Spinal cord (tissue), 10 donors: ENCODE measurements around the gene LIMS1. TPM values are rescaled to one million over a fixed set of nuclear protein-coding genes. Genes with fewer than 3 reads are reported as not detected.
"Not testable (repeated sequence)": the region's sequence is repeated elsewhere in the genome, so short reads cannot be mapped to it uniquely, and the experiment has no call there.

ENCODE experiments used
- DNase-seq, 6 donors: peaks; one replicate each; pipeline versions ENCODE4 v3.0.0 to v3.0.0-alpha.2; 2013 to 2015; ENCODE audit warnings: low spot score in 6 of 6, low read depth in 4 of 6
- H3K27ac ChIP-seq: one replicate; pipeline ENCODE4 v1.5.1; 2013; ENCODE audit warnings: low read depth, low read length, control low read depth
- H3K27me3 ChIP-seq: one replicate; pipeline ENCODE4 v1.6.1; 2013; ENCODE audit warnings: low read length; ENCODE audit not compliant: control insufficient read depth, insufficient read depth
- H3K36me3 ChIP-seq: one replicate; pipeline ENCODE4 v1.6.1; 2013; ENCODE audit warnings: low read length; ENCODE audit not compliant: control insufficient read depth, insufficient read depth
- H3K4me1 ChIP-seq: one replicate; pipeline ENCODE4 v1.6.1; 2013; ENCODE audit warnings: low read length; ENCODE audit not compliant: control insufficient read depth, insufficient read depth
- H3K4me3 ChIP-seq: one replicate; pipeline ENCODE4 v1.5.1; 2013; ENCODE audit warnings: low read depth, low read length, control low read depth
- H3K9me3 ChIP-seq: one replicate; pipeline ENCODE4 v1.6.1; 2013; ENCODE audit warnings: low read length; ENCODE audit not compliant: control insufficient read depth, insufficient read depth
- WGBS: methylation state at CpG from one replicate; pipeline ENCODE4 v1.1.5; 2013; ENCODE audit warnings: missing lambda C conversion rate; ENCODE audit not compliant: insufficient coverage; 5-methylcytosine and 5-hydroxymethylcytosine counted together
- polyA plus RNA-seq, 2 donors: library from polyadenylated mRNA; unstranded; fragments of 120-200 nt; gene quantifications; one replicate each; pipeline ENCODE4 v1.2.1, GENCODE V29; 2013; ENCODE audit not compliant: insufficient read length in 2 of 2
- total RNA-seq, 2 donors: library from RNA; depleted of rRNA in 1 of 2; stranded (reverse); fragments of 120-200 nt in 1 of 2; fragments of >200 nt in 1 of 2; gene quantifications; one replicate each; pipeline versions ENCODE4 v1.2.3 to v1.2.4, GENCODE V29; 2013 to 2014
- donor health status: healthy.

Gene LIMS1
- total and polyA plus RNA-seq, 4 donors, result 26.2 to 46.1 (median 38.7) TPM

DNA sequence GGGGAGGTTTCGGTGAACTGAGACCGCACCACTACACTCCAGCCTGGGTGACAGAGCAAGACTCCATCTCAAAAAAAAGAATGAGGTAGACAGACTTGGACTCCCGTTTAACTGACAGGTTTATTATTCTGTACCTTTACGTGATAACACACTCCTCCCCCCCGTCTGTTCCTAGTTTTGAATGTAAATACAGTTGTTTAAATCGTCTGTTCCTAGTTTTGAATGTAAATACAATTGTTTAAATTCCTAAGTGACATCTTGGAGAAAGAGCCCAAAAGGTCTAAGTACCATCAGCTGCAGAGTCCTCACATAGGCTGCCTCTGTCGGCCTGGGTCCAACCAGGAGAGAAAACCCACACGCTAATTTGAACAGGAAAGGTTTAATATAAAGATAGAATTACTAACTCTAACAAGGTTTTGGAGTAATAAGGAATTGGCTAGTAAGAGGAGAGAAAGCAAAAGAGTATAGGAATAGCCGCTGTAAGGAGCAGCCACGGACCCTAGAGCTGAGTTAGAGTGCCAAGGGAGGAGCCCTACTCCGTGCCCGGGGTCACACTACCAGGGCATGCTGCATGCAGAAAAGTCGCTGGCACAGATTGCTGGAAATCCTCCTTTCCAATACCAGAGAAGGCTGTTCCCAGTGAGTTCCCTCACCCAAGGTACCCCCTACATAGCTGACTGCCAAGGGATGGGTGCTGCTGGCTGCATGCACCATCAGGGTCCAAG is 101.5 kb downstream of the LIMS1 start:
- Histone ChIP-seq H3K4me1 (peaks cover 27% of the 10 kb centered on the region), H3K9me3 (no peaks in the 10 kb centered on the region), H3K27ac (no peak overlapping the region), H3K27me3 (no peaks in the 10 kb centered on the region), H3K4me3 (no peak overlapping the region), H3K36me3 (no peaks in the 10 kb centered on the region)
- WGBS, result 58% methylated on average over 4 of the region's 13 CpGs
- DNase-seq, result no peak

DNA sequence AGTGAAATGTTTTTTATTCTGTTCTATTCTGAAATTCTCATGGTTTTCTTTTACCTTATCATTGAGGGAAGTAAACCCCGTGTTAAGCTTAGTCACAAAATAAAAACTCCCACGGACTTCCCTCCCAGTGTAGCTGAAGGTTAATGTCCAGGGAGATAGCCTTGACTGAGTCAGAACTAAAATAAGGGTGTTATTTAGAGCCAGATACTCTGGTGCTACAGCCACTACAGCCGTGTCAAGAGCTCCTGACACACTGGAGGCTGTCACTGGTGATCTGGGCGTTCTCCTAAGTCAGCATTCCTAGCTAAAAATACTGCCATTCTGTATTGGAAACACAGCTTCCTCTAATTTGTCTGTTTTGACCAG is 103.0 kb downstream of the LIMS1 start:
- H3K4me3 ChIP-seq, result no peak overlapping the region
- peak in 2 of 6 donors; percentile 28 to 47 for DNase-seq
- H3K27ac ChIP-seq, result peak overlapping the region; percentile 54

DNA sequence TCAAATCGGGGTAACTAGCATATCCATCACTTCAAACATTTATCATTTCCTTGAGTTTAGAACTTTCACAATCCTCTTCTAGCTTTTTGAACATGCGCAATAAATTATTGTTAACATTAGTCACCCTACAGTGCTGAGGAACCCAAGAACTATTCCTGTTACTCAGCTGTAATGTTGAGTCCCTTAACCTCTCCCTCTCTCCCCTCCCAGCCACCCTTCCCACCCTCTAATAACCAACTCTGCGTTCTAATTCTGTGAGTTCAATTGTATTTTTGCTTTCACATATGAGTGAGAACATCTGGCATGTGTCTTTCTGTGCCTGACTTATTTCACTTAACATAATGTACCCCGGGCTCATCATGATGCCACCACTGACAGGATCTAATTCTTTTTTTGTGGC is 106.5 kb downstream of the LIMS1 start:
- DNase-seq, result peak in 1 of 6 donors; percentile 8
- Histone ChIP-seq H3K27ac (no peak overlapping the region), H3K4me3 (no peak overlapping the region), H3K36me3 (no peaks in the 10 kb centered on the region), H3K4me1 (peaks cover 11% of the 10 kb centered on the region), H3K27me3 (no peaks in the 10 kb centered on the region), H3K9me3 (no peaks in the 10 kb centered on the region)
- WGBS, result 86% methylated on average over 1 of the region's 4 CpGs

More for the DNA sequence above, 103.0 kb downstream of the LIMS1 start:
- no peaks in the 10 kb centered on the region for H3K9me3 ChIP-seq
- WGBS, result 17% methylated on average over 1 of the region's 4 CpGs
- no peaks in the 10 kb centered on the region for H3K27me3 ChIP-seq
- H3K36me3 ChIP-seq, result no peaks in the 10 kb centered on the region
- peaks cover 27% of the 10 kb centered on the region for H3K4me1 ChIP-seq

DNA sequence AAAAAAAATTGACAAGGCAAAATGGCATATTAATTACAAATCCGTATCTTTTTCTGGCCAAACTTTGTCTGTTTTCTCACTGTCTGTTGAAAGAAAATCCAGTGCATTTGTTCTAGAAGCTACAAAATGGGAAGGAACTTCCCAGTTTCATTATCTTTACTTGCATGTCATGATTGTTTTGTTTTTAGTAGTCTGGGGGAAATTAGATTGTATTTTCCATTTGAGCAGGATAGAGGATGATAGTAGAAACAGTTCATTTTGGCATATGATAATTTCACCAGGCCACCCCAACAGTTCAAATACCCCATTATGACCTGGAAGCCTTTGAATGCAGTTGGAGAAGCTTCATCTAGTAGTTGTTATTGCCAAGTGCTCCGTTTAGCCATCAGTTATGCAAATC is 107.5 kb downstream of the LIMS1 start:
- Histone ChIP-seq H3K27ac (no peak overlapping the region), H3K4me3 (no peak overlapping the region), H3K36me3 (no peaks in the 10 kb centered on the region), H3K27me3 (no peaks in the 10 kb centered on the region), H3K9me3 (no peaks in the 10 kb centered on the region), H3K4me1 (peaks cover 6% of the 10 kb centered on the region)
- WGBS, result no CpG with 5 or more reads among the region's 2 CpGs
- DNase-seq, result no peak

DNA sequence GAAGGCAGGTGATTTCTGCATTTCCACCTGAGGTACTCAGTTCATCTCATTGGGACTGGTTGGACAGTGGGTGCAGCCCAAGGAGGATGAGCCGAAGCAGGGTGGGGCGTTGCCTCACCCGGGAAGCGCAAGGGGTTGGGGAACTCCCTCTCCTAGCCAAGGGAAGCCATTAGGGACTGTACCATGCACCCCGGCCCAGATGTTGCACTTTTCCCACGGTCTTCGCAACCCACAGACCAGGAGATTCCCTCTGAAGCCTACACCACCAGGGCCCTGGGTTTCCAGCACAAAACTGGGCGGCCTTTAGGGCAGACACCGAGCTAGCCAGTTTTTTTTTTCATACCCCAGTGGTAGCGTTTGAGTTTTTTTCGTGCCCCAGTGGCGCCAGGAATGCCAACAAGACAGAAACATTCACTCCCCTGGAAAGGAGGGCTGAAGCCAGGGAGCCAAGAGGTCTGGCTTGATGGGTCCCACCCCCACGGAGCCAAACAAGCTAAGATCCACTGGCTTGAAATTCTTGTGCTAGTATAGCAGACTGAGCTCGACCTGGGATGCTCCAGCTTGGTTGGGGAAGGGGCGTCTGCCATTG is 109.1 kb downstream of the LIMS1 start:
- Histone ChIP-seq H3K27ac (no peak overlapping the region), H3K9me3 (no peaks in the 10 kb centered on the region), H3K36me3 (no peaks in the 10 kb centered on the region), H3K27me3 (no peaks in the 10 kb centered on the region), H3K4me1 (no peaks in the 10 kb centered on the region), H3K4me3 (no peak overlapping the region)
- WGBS, result 91% methylated on average over 14 of the region's 15 CpGs
- no peak for DNase-seq

DNA sequence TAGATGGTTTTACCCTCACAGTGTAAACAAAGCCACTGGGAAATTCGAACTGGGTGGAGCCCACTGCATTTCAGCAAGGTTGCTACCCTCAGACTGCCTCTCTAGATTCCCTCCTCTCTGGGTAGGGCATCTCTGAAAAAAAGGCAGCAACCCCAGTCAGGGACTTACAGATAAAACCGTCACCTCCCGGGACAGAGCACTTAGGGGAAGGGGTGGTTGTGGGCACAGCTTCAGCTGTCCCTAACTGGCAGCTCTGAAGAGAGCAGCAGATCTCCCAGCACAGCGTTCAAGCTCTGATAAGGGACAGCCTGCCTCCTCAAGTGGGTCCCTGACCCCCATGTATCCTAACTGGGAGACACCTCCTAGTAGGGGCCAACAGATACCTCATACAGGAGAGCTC is 109.6 kb downstream of the LIMS1 start:
- not testable (repeated sequence) for H3K36me3 ChIP-seq, H3K4me1 ChIP-seq, H3K4me3 ChIP-seq, H3K27ac ChIP-seq, H3K27me3 ChIP-seq, H3K9me3 ChIP-seq, DNase-seq
- WGBS, result 100% methylated on average over 2 of the region's 4 CpGs

DNA sequence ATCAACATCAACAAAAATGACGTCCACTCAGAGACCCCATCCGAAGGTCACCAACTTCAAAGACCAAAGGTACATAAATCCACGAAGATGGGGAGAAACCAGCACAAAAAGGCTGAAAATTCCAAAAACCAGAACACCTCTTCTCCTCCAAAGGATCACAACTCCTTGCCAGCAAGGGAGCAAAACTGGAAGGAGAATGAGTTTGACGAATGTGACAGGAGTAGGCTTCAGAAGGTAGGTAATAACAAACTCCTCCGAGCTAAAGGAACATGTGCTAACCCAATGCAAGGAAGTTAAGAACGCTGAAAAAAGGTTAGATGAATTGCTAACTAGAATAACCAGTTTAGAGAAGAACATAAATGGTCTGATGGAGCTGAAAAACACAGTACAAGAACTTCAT is 110.2 kb downstream of the LIMS1 start:
- H3K4me1 ChIP-seq, H3K9me3 ChIP-seq, H3K27me3 ChIP-seq, H3K4me3 ChIP-seq, H3K36me3 ChIP-seq, DNase-seq, H3K27ac ChIP-seq: not testable (repeated sequence)
- 100% methylated on average over 4 of the region's 6 CpGs for WGBS

DNA sequence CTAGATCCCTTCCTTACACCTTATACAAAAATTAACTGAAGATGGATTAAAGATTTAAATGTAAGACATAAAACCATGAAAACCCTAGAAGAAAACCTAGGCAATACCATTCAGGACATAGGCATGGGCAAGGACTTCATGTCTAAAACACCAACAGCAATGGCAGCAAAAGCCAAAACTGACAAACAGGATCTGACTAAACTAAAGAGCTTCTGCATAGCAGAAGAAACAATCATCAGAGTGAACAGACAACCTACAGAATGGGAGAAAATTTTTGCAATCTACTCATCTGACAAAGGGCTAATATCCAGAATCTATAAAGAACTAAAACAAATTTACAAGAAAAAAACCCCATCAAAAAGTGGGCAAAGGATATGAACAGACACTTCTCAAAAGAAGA is 114.5 kb downstream of the LIMS1 start:
- not testable (repeated sequence) for H3K9me3 ChIP-seq, DNase-seq, H3K27ac ChIP-seq, H3K36me3 ChIP-seq, H3K4me3 ChIP-seq, H3K4me1 ChIP-seq, H3K27me3 ChIP-seq

DNA sequence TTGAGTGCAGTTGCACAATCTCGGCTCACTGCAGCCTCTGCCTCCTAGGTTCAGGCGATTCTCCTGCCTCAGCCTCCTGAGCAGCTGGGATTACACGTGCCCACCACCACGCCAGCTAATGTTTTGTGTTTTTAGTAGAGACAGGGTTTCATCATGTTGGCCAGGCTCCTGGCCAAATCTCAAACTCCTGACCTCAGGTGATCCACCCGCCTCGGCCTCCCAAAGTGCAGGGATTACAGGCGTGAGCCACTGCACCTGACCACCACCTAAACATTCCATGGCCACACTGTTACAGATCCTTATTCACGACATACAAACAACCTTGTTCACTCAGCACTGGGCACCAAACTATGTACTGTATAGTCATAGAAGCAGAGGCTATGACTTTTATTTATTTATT is 116.2 kb downstream of the LIMS1 start:
- not testable (repeated sequence) for H3K9me3 ChIP-seq, H3K36me3 ChIP-seq, H3K27ac ChIP-seq, H3K4me3 ChIP-seq, H3K4me1 ChIP-seq, H3K27me3 ChIP-seq, DNase-seq
- WGBS, result 100% methylated on average over 2 of the region's 8 CpGs

DNA sequence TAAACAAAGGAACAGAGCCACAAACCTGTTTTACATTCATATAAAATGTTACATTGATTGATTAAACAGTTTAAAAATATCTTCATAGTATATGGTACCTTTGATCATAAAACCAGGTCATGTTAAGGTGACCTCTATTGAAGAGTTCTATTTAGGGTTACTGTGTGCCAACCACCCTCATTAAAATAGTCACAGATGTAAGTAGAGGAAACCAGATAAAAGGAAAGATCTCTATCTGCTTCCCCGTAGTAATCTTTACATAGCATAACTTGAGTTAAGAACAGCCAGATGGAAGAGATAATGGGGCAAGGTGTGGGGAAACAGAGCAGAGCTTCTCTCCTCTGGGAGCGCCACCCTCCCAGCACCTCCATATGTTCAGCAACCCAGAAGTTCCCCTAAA is 117.2 kb downstream of the LIMS1 start:
- DNase-seq, H3K9me3 ChIP-seq, H3K36me3 ChIP-seq, H3K27ac ChIP-seq, H3K4me3 ChIP-seq, H3K4me1 ChIP-seq, H3K27me3 ChIP-seq: not testable (repeated sequence)
- no CpG with 5 or more reads among the region's 2 CpGs for WGBS
